HG02571 (cell line): ENCODE data around the gene PCED1B.
"Not testable (repeated sequence)": the region's sequence is repeated elsewhere in the genome, so short reads cannot be mapped to it uniquely, and the experiment has no call there.

Experiments
- ATAC-seq: cut with Tn5 transposase; IDR thresholded peaks from one replicate; pipeline ENCODE4 v1.9.1; 2021; ENCODE audit warnings: mild to moderate bottlenecking, moderate library complexity; ENCODE audit not compliant: unreplicated experiment

PCED1B gene

DNA sequence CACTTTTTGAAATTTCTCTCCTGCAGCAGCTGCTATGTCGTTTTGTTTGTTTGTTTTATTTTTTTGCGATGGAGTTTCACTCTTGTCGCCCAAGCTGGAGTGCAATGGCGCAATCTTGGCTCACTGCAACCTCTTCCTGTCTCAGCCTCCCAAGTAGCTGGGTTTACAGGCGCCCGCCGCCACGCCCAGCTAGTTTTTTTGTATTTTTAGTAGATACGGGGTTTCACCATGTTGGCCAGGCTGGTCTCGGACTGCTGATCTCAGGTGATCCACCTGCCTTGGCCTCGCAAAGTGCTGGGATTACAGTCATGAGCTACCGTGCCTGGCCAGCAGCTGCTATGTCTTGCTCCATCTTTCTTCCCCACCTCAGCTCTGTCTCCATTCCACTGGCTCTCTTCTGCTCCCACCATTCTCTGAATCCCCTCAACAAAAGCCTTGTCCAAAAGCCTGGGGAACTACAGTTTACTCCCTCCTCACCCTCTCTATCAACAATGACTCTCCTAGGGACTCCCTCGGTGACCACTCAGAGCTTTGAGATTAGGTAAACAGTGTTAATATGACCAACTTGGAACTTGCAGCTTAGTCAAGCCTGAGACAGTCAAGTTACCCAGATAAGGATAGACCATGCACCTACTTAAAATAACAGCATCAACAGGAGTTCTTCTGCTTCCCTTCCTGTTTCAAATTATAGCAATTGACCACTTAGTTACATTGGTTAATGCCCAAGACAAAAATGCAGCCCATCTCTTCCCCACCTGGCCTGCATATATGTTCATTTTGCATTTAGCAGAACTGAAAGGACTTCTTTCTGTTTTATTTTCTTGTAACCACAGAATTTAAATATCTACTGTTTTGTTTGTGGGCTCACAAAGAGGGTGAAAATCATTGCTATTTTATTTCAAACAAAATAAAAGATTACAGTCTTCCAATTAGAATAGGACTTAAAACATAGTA lies 189.4 kb downstream of the PCED1B start:
- peak; percentile 85 for ATAC-seq

DNA sequence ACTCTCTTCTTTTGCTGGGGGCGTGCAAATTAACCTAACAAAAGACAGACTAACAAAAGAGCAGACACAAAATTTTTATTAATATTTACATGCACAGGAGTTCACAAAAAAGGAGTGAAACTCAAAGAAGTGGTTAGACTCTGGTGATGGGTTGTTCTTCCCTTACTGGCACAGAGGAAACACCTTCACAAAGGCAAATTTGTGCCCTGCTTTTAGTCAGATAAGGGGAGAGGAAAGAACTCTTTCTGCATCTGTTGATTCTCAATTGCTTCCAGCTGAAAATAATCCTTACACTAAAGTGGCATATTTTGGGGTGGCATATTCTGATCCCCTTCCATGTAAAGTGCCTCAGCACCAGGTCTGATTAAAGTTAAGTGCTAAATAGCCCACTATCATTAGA lies 190.5 kb downstream of the PCED1B start:
- no peak for ATAC-seq

GRCh38 chr12:47270782-47271664 lies 191.6 kb downstream of the PCED1B start:
- ATAC-seq, result no peak

GRCh38 chr12:47271800-47272239 lies 192.4 kb downstream of the PCED1B start:
- no peak for ATAC-seq

- no peak for ATAC-seq
Observed at GRCh38 chr12:47272412-47273190, 193.2 kb downstream of the PCED1B start.

GRCh38 chr12:47273191-47273626 lies 193.8 kb downstream of the PCED1B start:
- no peak for ATAC-seq

GRCh38 chr12:47274760-47275159 lies 195.3 kb downstream of the PCED1B start:
- ATAC-seq, result no peak

DNA sequence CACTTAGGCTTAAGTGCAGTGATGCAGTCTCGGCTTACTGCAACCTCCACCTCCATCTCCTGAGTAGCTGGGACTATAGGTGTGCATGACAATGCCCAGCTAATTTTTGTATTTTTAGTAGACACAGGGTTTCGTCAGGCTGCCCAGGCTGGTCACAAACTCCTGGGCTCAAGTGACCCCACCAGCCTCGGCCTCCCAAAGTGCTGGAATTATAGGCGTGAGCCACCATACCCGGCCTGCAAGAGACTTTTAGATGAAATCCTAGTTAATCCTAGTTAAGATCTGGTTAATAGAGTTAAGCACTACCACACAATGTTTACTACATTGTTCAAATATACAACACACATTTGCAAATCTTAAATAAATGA lies 196.8 kb downstream of the PCED1B start:
- no peak for ATAC-seq

DNA sequence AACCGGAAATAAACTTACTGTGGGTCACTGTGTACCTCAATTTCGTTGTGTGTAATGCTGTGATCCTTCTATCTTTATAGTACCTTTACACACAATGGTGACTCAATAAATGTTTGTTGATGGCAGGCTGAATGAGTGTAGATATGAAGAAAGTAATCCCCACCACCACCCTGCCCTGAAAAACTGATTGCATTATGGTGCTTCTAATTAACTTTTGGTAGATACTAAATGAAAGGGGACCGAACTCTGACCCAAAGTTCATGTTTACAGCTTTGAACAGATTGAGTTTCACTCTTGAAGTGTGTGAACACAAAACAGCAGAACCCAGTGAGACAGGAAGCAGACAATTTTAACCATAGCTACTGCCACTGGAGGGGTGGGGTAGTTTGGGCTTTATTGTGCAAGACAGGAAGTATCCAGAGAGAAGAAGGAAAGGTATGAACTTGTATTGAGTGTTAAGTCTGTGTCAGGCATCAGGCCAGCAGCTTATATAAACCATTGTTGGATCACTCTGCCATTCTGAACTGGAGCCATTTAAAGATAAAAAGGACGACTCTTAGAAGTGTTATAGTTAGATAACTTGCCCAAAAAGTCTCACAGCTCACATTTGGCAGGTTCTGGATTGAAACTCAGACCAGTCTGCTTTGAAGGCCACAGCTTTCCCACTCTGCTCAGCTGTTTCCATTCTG lies 197.3 kb downstream of the PCED1B start:
- peak; percentile 84 for ATAC-seq

DNA sequence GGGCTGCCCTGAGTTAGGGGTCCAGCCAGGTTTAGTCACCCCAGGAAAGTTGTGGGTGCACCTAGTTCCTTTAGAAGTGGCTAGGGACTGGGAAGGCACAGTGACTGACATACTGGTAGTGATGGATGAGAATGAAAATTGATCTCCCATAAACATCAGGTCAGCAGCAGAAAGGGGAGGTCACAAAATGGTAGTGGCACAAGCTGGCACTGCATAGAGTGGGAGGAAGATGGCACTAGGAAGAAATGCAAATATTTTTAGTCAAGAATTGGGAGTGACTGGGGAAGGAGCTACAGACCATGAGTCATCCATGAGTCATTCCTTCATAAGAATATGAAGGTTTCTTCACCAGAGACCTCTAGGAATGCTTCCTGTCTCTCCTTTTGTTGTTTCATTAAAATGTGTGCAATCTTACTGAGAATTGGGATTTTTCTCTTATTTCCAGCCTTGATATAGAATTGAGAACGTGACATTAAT lies 198.6 kb downstream of the PCED1B start:
- ATAC-seq, result no peak

GRCh38 chr12:47279758-47280157 lies 200.3 kb downstream of the PCED1B start:
- not testable (repeated sequence) for ATAC-seq

GRCh38 chr12:47280543-47281300 lies 201.3 kb downstream of the PCED1B start:
- ATAC-seq, result no peak

DNA sequence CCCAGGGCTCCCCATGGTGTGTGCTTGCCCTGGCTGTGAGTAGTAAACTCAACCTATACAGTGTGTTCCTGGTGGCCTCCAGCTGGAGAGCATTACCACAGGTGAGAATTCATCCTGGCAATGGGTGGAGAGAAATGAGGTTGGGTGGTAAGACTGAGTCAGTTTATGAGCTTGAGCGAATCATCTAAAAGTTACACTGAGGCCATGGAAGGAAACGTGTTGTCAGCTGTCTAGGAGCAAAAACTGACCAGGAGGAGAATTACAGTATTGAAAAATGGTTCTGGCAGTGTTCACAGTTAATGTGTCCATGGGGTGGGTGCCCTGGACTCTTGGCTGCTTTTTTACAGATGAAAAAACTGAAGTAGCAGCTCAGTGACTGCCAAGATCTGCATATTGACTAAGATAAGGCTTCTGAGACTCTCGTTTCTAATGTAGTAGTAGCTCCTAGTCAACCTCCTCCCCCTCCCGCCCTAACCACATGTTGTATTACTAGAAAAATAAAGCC lies 202.3 kb downstream of the PCED1B start:
- no peak for ATAC-seq

- no peak for ATAC-seq
Observed at GRCh38 chr12:47282206-47282605, 202.8 kb downstream of the PCED1B start.
